Measurements from ENCODE around the gene TMPRSS4. TPM values are rescaled to one million over a fixed set of nuclear protein-coding genes. Genes with fewer than 3 reads are reported as not detected.

TMPRSS4 gene
- total RNA-seq, 1 donor from 2014 or later, result not detected

GRCh38 chr11:118148856-118149255, 72.0 kb downstream of the TMPRSS4 start:
- H2AFZ ChIP-seq (ENCODE audit: low read depth, low read length), result peak overlapping the region; percentile 40
- H3K4me3 ChIP-seq (ENCODE audit: insufficient read depth, low read depth, low read length), result no peak overlapping the region
- H3K27me3 ChIP-seq (ENCODE audit: insufficient read depth, low read length), result peaks cover 26% of the 10 kb centered on the region
- TF ChIP-seq EZH2 (IDR thresholded peaks at IDR 0.05; ENCODE audit: insufficient read depth, low read length) (no peak), CTCF (IDR thresholded peaks at IDR 0.05; ENCODE audit: insufficient read depth, low read depth, low read length) (no peak)
- no peaks in the 10 kb centered on the region for H4K20me1 ChIP-seq (ENCODE audit: insufficient read depth, low read length)
- no peaks in the 10 kb centered on the region for H3K36me3 Mint-ChIP-seq (ENCODE audit: low read depth, unreplicated experiment)
- no peak for FAIRE-seq
- no peaks in the 10 kb centered on the region for H3K79me2 ChIP-seq (ENCODE audit: insufficient read depth, low read length)
- no peak overlapping the region for H3K27ac Mint-ChIP-seq (ENCODE audit: unreplicated experiment)
- peaks cover 2% of the 10 kb centered on the region for H3K4me1 Mint-ChIP-seq (ENCODE audit: low read depth, unreplicated experiment)
- peaks cover 12% of the 10 kb centered on the region for H3K4me1 ChIP-seq (ENCODE audit: insufficient read depth, low read length)
- DNase-seq (ENCODE audit: low read depth), result no peak
- H3K36me3 ChIP-seq (ENCODE audit: insufficient read depth, low read length), result no peaks in the 10 kb centered on the region
- H3K27ac ChIP-seq (ENCODE audit: low read depth, low read length), result no peak overlapping the region
- no peaks in the 10 kb centered on the region for H3K9me3 Mint-ChIP-seq (ENCODE audit: unreplicated experiment)
- H3K9me3 ChIP-seq (ENCODE audit: insufficient read depth, low read depth, low read length), result no peaks in the 10 kb centered on the region
- no peak overlapping the region for H3K9ac ChIP-seq (ENCODE audit: low read length)
- no peak overlapping the region for H3K4me2 ChIP-seq (ENCODE audit: low read length)
- peaks cover 73% of the 10 kb centered on the region for H3K27me3 Mint-ChIP-seq (ENCODE audit: low read depth, unreplicated experiment)
- H3K4me3 Mint-ChIP-seq (ENCODE audit: unreplicated experiment), result no peak overlapping the region

- Histone ChIP-seq H3K4me3 (ENCODE audit: insufficient read depth, low read depth, low read length) (no peak overlapping the region), H4K20me1 (ENCODE audit: insufficient read depth, low read length) (no peaks in the 10 kb centered on the region), H3K27me3 (ENCODE audit: insufficient read depth, low read length) (peaks cover 30% of the 10 kb centered on the region), H3K9me3 (ENCODE audit: insufficient read depth, low read depth, low read length) (no peaks in the 10 kb centered on the region), H3K9ac (ENCODE audit: low read length) (no peak overlapping the region), H2AFZ (ENCODE audit: low read depth, low read length) (no peak overlapping the region), H3K27ac (ENCODE audit: low read depth, low read length) (no peak overlapping the region), H3K36me3 (ENCODE audit: insufficient read depth, low read length) (no peaks in the 10 kb centered on the region), H3K79me2 (ENCODE audit: insufficient read depth, low read length) (no peaks in the 10 kb centered on the region), H3K4me2 (ENCODE audit: low read length) (no peak overlapping the region), H3K4me1 (ENCODE audit: insufficient read depth, low read length) (peaks cover 12% of the 10 kb centered on the region)
- no peak for FAIRE-seq
- H3K4me3 Mint-ChIP-seq (ENCODE audit: unreplicated experiment), result no peak overlapping the region
- peaks cover 2% of the 10 kb centered on the region for H3K4me1 Mint-ChIP-seq (ENCODE audit: low read depth, unreplicated experiment)
- DNase-seq (ENCODE audit: low read depth), result no peak
- no peaks in the 10 kb centered on the region for H3K9me3 Mint-ChIP-seq (ENCODE audit: unreplicated experiment)
- no peak for TF ChIP-seq CTCF (IDR thresholded peaks at IDR 0.05; ENCODE audit: insufficient read depth, low read depth, low read length)
- no peak for TF ChIP-seq EZH2 (IDR thresholded peaks at IDR 0.05; ENCODE audit: insufficient read depth, low read length)
- H3K27ac Mint-ChIP-seq (ENCODE audit: unreplicated experiment), result no peak overlapping the region
- H3K27me3 Mint-ChIP-seq (ENCODE audit: low read depth, unreplicated experiment), result peaks cover 73% of the 10 kb centered on the region
- no peaks in the 10 kb centered on the region for H3K36me3 Mint-ChIP-seq (ENCODE audit: low read depth, unreplicated experiment)
These were observed 72.6 kb downstream of the TMPRSS4 start for GRCh38 chr11:118149493-118149892.

GRCh38 chr11:118151431-118151830, 74.6 kb downstream of the TMPRSS4 start:
- no peaks in the 10 kb centered on the region for H3K9me3 Mint-ChIP-seq (ENCODE audit: unreplicated experiment)
- Histone ChIP-seq H2AFZ (ENCODE audit: low read depth, low read length) (no peak overlapping the region), H3K4me1 (ENCODE audit: insufficient read depth, low read length) (peaks cover 12% of the 10 kb centered on the region), H4K20me1 (ENCODE audit: insufficient read depth, low read length) (no peaks in the 10 kb centered on the region), H3K36me3 (ENCODE audit: insufficient read depth, low read length) (no peaks in the 10 kb centered on the region), H3K4me2 (ENCODE audit: low read length) (peak overlapping the region; percentile 90), H3K9me3 (ENCODE audit: insufficient read depth, low read depth, low read length) (no peaks in the 10 kb centered on the region), H3K4me3 (ENCODE audit: insufficient read depth, low read depth, low read length) (no peak overlapping the region), H3K27ac (ENCODE audit: low read depth, low read length) (no peak overlapping the region), H3K79me2 (ENCODE audit: insufficient read depth, low read length) (no peaks in the 10 kb centered on the region), H3K9ac (ENCODE audit: low read length) (no peak overlapping the region), H3K27me3 (ENCODE audit: insufficient read depth, low read length) (peaks cover 47% of the 10 kb centered on the region)
- TF ChIP-seq EZH2 (IDR thresholded peaks at IDR 0.05; ENCODE audit: insufficient read depth, low read length), result no peak
- TF ChIP-seq CTCF (IDR thresholded peaks at IDR 0.05; ENCODE audit: insufficient read depth, low read depth, low read length), result no peak
- DNase-seq (ENCODE audit: low read depth) (peak; percentile 50), FAIRE-seq (no peak)
- H3K36me3 Mint-ChIP-seq (ENCODE audit: low read depth, unreplicated experiment), result no peaks in the 10 kb centered on the region
- no peak overlapping the region for H3K27ac Mint-ChIP-seq (ENCODE audit: unreplicated experiment)
- peaks cover under 1% of the 10 kb centered on the region for H3K4me1 Mint-ChIP-seq (ENCODE audit: low read depth, unreplicated experiment)
- peaks cover 84% of the 10 kb centered on the region for H3K27me3 Mint-ChIP-seq (ENCODE audit: low read depth, unreplicated experiment)
- H3K4me3 Mint-ChIP-seq (ENCODE audit: unreplicated experiment), result no peak overlapping the region

All from astrocyte (in vitro differentiated cells and primary cell).